ENCODE results near the gene MIPOL1.

MIPOL1 gene

DNA sequence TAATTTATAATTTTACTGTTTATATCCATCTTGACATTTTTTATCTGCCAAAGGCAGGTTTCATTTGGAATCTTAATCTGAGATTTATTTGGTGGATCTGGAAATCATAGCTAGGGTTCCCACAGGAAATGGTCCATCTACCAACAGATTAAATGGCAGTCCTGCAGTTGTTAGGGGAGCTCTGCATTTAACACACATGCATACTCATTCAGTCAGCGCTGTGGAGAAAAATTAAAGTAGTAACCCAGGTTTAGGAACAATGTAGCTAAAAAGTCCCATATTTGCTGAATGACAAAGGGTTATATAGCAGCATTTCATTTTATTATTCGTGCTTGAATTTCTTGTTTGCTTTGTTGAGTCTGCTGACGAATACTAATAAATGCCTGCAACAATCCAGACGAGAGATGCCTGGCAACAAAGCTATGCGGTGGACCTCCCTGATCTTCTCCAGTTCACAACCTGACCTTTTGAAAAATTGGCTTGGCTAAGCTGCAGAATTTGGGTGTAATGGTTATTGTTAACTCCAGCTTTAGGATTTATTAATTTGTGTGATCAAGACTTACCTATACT, 59.8 kb downstream of the MIPOL1 start:
- TF ChIP-seq, protein P1, sequence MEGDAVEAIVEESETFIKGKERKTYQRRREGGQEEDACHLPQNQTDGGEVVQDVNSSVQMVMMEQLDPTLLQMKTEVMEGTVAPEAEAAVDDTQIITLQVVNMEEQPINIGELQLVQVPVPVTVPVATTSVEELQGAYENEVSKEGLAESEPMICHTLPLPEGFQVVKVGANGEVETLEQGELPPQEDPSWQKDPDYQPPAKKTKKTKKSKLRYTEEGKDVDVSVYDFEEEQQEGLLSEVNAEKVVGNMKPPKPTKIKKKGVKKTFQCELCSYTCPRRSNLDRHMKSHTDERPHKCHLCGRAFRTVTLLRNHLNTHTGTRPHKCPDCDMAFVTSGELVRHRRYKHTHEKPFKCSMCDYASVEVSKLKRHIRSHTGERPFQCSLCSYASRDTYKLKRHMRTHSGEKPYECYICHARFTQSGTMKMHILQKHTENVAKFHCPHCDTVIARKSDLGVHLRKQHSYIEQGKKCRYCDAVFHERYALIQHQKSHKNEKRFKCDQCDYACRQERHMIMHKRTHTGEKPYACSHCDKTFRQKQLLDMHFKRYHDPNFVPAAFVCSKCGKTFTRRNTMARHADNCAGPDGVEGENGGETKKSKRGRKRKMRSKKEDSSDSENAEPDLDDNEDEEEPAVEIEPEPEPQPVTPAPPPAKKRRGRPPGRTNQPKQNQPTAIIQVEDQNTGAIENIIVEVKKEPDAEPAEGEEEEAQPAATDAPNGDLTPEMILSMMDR (IDR thresholded peaks at IDR 0.05; ENCODE audit: insufficient read depth, low read depth, low read length, missing control alignments), result no peak
- DNase-seq (ENCODE audit: low read depth), result no peak
- no peak overlapping the region for H3K4me3 ChIP-seq (ENCODE audit: low read depth, low read length)

DNA sequence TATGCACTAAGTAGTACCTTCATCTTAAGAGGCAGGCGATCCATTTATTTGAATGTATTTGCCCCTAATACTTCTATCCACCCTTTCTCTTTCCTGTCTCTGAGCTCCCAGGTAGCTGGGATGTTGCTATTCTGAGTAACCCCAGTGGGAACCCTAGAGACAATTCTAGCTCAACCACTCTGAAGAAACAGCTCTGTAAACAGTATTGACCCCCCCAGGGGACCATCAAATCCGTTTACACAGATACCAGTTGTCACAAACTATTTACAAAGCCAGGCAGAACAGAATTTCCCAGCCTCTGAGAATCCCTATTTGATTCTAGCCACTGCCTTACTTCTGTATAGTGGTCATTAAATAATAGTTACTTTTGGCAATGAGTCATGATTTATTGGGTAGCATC, 64.9 kb downstream of the MIPOL1 start:
- no peak overlapping the region for H3K4me3 ChIP-seq (ENCODE audit: low read depth, low read length)
- no peak for DNase-seq (ENCODE audit: low read depth)
- TF ChIP-seq, protein P1 (IDR thresholded peaks at IDR 0.05; ENCODE audit: insufficient read depth, low read depth, low read length, missing control alignments), result no peak

DNA sequence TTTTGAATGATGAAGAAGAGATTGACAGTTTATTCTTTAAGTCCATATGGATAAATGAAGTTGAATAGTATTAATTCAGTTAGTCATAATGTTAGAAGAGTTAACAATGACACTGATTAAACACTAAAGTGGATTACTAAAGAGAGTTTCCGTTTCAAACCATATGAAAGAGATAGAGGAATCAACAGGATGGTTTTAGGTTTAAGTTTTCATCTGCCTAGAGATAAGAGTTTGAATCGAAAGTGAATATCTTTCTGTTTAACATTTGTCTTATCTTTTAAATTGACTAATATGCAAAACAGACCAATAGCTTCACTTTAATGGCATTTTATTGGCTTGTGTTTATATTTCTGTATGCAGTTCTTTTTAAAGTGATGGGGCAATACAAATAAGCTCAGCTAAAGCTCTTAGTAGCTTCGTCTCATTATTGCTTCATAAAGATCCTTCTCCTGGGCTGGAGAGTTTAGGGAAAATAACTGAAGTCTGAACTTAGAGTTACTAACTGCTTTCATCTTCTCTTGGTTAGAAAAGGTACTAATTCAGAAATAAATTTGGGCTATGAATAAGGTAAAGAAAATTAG, 66.0 kb downstream of the MIPOL1 start:
- DNase-seq (ENCODE audit: low read depth), result no peak
- no peak overlapping the region for H3K4me3 ChIP-seq (ENCODE audit: low read depth, low read length)
- TF ChIP-seq, protein P1 (IDR thresholded peaks at IDR 0.05; ENCODE audit: insufficient read depth, low read depth, low read length, missing control alignments), result no peak

DNA sequence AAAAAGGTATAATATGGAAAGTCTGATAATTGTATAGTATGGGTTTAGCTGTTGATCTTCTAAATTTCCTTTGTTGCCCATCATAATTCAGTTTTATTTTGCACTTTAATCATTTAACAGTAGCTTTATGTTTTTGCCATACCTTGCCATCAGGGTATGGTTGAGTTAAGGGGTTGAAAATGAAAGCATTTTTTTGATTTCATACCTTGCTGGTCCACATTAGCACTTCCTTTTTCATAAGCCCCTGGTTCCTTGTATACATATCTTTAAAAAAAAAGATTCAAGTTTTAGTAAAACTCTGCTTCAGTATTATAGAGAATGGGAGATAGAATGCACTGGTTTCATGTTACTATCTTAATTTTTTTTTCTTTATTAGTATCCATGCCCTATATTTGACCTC, 71.1 kb downstream of the MIPOL1 start:
- no peak overlapping the region for H3K4me3 ChIP-seq (ENCODE audit: low read depth, low read length)
- DNase-seq (ENCODE audit: low read depth), result no peak
- TF ChIP-seq, protein P1 (IDR thresholded peaks at IDR 0.05; ENCODE audit: insufficient read depth, low read depth, low read length, missing control alignments), result no peak

DNA sequence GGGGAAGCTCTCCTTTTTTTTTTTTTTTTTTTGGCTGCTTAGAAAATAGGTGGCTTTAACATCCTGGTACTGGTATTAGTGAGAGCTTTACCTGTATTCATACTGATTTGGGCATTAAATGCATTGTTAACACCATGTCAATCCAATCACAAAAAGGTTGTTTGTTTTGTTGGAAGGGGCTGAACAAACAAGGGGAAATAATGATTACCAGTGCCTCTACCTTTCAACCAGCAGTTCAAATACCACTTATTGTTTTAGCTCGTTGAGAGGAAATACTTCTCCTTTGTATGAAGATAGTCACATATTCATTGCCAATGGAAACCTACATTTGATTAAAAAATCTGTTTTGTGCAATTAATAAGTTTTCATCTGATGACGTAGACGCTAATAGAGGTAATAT, 72.9 kb downstream of the MIPOL1 start:
- no peak for DNase-seq (ENCODE audit: low read depth)
- TF ChIP-seq, protein P1 (IDR thresholded peaks at IDR 0.05; ENCODE audit: insufficient read depth, low read depth, low read length, missing control alignments), result no peak
- no peak overlapping the region for H3K4me3 ChIP-seq (ENCODE audit: low read depth, low read length)

DNA sequence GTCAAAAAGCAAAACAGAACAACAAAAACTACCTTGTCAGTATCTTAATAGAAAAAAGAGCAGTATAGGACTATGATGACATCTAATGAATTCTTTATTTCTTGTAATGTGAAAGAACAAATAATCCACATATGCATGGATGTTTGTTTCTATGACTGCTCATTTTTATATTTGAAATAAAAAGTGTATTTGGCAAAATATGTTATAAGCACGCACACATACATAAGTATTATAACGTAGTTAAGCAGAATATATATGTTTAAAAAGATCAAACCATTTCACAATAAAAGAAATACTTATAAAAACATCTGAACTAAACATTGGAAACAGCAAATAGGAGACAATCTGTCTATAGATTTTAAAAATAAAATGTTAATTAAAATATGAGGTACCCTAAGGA, 74.8 kb downstream of the MIPOL1 start:
- TF ChIP-seq, protein P1 (IDR thresholded peaks at IDR 0.05; ENCODE audit: insufficient read depth, low read depth, low read length, missing control alignments), result no peak

DNA sequence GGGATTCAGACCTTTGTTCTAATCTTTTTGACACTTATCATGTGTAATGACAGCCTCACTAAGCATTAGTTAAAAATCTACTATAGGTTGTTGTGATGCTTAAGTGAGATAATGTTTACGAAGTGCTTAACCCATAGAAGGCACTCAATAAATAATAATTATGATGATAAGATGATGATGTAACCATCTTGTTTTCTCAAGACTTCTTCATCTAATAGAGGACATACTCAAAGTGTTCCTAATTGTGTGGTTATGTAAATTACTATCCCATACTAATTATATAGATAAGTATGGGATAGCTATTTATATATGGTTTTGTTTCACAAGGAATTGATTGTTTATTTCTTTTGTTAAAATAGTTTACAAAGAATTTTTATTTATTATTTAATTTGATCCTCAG, 76.9 kb downstream of the MIPOL1 start:
- no peak for DNase-seq (ENCODE audit: low read depth)
- TF ChIP-seq, protein P1 (IDR thresholded peaks at IDR 0.05; ENCODE audit: insufficient read depth, low read depth, low read length, missing control alignments), result no peak
- H3K4me3 ChIP-seq (ENCODE audit: low read depth, low read length), result no peak overlapping the region

More for the DNA sequence above, 74.8 kb downstream of the MIPOL1 start:
- DNase-seq (ENCODE audit: low read depth), result no peak
- H3K4me3 ChIP-seq (ENCODE audit: low read depth, low read length), result no peak overlapping the region
